HG03064 (cell line): ENCODE measurements around the gene VPS26C.

ENCODE experiments used
- ATAC-seq: cut with Tn5 transposase; IDR thresholded peaks from one replicate; pipeline ENCODE4 v1.9.1; 2021; ENCODE audit warnings: low read depth; ENCODE audit not compliant: unreplicated experiment

The VPS26C gene

GRCh38 chr21:37266515-37267221 is 466 bp downstream of the VPS26C start:
- peak; percentile 3 for ATAC-seq

GRCh38 chr21:37264808-37265207 is 2.3 kb downstream of the VPS26C start:
- no peak for ATAC-seq

- ATAC-seq = no peak
Observed at GRCh38 chr21:37263827-37264600, 3.1 kb downstream of the VPS26C start.

- no peak for ATAC-seq
Observed at GRCh38 chr21:37259426-37259825, 7.7 kb downstream of the VPS26C start.

GRCh38 chr21:37257967-37258877 is 8.9 kb downstream of the VPS26C start:
- ATAC-seq = peak; percentile 64

- ATAC-seq = peak; percentile 34
Observed at GRCh38 chr21:37257511-37257966, 9.6 kb downstream of the VPS26C start.

GRCh38 chr21:37253991-37254390 is 13.1 kb downstream of the VPS26C start:
- no peak for ATAC-seq

- no peak for ATAC-seq
Observed at GRCh38 chr21:37251294-37251634, 15.9 kb downstream of the VPS26C start.

GRCh38 chr21:37249112-37249904 is 17.8 kb downstream of the VPS26C start:
- no peak for ATAC-seq

- no peak for ATAC-seq
Observed at GRCh38 chr21:37248298-37248697, 18.8 kb downstream of the VPS26C start.

GRCh38 chr21:37245151-37245550 is 22.0 kb downstream of the VPS26C start:
- ATAC-seq = no peak

GRCh38 chr21:37244501-37245095 is 22.5 kb downstream of the VPS26C start:
- ATAC-seq = no peak

- ATAC-seq = no peak
Observed at GRCh38 chr21:37243961-37244360, 23.2 kb downstream of the VPS26C start.

GRCh38 chr21:37241426-37241825 is 25.7 kb downstream of the VPS26C start:
- no peak for ATAC-seq

GRCh38 chr21:37240978-37241377 is 26.2 kb downstream of the VPS26C start:
- ATAC-seq = no peak

- ATAC-seq = no peak
Observed at GRCh38 chr21:37237764-37238163, 29.4 kb downstream of the VPS26C start.

GRCh38 chr21:37237346-37237745 is 29.8 kb downstream of the VPS26C start:
- ATAC-seq = no peak

- ATAC-seq = no peak
Observed at GRCh38 chr21:37233551-37234146, 33.5 kb downstream of the VPS26C start.

GRCh38 chr21:37232274-37233018 is 34.7 kb downstream of the VPS26C start:
- no peak for ATAC-seq
